Posterior vena cava (tissue), 2 donors: ENCODE results near the gene PCDHA10. TPM values are rescaled to one million over a fixed set of nuclear protein-coding genes. Genes with fewer than 3 reads are reported as not detected.
"Not testable (repeated sequence)": the region's sequence is repeated elsewhere in the genome, so short reads cannot be mapped to it uniquely, and the experiment has no call there.

Source experiments
- DNase-seq: peaks from one replicate; pipeline ENCODE4 v3.0.0-alpha.2; 2020; ENCODE audit warnings: low spot score
- intact Hi-C, 2 donors: fragments of 100-400 bp; cut with DNase I; formaldehyde crosslinking; loops; one replicate each; pipeline versions ENCODE4 v1.14.1 to v1.14.2; 2022 to 2023
- total RNA-seq, 2 donors: library from RNA; stranded (reverse); fragmentation: NEBNext Ultra II Directional; extraction: Animal tissue kit (Norgen Biotek cat#: 25700); gene quantifications; one replicate each; pipeline ENCODE4 v1.2.1, GENCODE V29; 2021
- donor health status: DM: yes; HTN: yes; CAD: no.
- donor health status: DM: yes; HTN: yes; CAD: no.

The PCDHA10 gene
- total RNA-seq, 2 donors from 2014 or later: 0.52 to 0.60 TPM

DNA sequence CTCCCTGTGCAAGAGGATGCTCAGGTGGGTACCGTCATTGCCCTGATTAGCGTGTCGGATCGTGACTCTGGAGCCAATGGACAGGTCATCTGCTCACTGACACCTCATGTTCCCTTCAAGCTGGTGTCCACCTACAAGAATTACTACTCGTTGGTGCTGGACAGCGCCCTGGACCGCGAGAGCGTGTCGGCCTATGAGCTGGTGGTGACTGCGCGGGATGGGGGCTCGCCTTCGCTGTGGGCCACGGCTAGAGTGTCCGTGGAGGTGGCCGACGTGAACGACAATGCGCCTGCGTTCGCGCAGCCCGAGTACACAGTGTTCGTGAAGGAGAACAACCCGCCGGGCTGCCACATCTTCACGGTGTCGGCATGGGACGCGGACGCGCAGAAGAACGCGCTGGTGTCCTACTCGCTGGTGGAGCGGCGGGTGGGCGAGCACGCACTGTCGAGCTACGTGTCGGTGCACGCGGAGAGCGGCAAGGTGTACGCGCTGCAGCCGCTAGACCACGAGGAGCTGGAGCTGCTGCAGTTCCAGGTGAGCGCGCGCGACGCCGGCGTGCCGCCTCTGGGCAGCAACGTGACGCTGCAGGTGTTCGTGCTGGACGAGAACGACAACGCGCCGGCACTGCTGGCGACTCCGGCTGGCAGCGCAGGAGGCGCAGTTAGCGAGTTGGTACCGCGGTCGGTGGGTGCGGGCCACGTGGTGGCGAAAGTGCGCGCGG lies 21.0 kb downstream of the PCDHA10 start:
- intact Hi-C loops, DNase-seq: not testable (repeated sequence)

DNA sequence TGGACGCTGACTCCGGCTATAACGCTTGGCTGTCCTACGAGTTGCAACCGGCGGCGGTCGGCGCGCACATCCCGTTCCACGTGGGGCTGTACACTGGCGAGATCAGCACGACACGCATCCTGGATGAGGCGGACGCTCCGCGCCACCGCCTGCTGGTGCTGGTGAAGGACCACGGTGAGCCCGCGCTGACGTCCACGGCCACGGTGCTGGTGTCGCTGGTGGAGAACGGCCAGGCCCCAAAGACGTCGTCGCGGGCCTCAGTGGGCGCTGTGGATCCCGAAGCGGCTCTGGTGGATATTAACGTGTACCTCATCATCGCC lies 21.5 kb downstream of the PCDHA10 start:
- intact Hi-C loops: no loop called here
- DNase-seq: no peak

- intact Hi-C loops: no loop called here
- DNase-seq: no peak
Measured at GRCh38 chr5:140881889-140882590, 26.3 kb downstream of the PCDHA10 start, which contains the start of gene PCDHA13. Gene PCDHA13 (plus strand): TSS chr5:140882124. CDS start chr5:140882269, 145 bp downstream.

DNA sequence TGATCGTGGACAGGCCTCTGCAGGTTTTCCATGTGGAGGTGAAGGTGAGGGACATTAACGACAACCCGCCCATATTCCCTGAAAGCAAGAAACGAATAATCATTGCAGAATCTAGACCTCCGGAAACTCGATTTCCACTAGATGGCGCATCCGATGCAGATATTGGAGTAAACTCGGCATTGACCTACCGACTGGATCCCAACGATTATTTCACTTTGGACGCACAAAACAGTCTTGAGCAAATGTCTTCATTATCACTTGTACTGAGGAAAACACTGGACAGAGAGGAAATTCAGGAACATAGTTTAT lies 26.8 kb downstream of the PCDHA10 start:
- DNase-seq: no peak
- intact Hi-C loops: no loop called here

DNA sequence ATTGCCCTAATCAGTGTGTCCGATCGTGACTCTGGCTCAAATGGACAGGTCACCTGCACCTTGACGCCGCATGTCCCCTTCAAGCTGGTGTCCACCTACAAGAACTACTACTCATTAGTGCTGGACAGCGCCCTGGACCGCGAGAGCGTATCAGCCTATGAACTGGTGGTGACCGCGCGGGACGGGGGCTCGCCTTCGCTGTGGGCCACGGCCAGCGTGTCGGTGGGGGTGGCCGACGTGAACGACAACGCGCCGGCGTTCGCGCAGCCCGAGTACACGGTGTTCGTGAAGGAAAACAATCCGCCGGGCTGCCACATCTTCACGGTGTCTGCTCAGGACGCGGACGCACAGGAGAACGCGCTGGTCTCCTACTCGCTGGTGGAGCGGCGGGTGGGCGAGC lies 27.7 kb downstream of the PCDHA10 start:
- DNase-seq: peak; percentile 80
- intact Hi-C loops: no loop called here

DNA sequence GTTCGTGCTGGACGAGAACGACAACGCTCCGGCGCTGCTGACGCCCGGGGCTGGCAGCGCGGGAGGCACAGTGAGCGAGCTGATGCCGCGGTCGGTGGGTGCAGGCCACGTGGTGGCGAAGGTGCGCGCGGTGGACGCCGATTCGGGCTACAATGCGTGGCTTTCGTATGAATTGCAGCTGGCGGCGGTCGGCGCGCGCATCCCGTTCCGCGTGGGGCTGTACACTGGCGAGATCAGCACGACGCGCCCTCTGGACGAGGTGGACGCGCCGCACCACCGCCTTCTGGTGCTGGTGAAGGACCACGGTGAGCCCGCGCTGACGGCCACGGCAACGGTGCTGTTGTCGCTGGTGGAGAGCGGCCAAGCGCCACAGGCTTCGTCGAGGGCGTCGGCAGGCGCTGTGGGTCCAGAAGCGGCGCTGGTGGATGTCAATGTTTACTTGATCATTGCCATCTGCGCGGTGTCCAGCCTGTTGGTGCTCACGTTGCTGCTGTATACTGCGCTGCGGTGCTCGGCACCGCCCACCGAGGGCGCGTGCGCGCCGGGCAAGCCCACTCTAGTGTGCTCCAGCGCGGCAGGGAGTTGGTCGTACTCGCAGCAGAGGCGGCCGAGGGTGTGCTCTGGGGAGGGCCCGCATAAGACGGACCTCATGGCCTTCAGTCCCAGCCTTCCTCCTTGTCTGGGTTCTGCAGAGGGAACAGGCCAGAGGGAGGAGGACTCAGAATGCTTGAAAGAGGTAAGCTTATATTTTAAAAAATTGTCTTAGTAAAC lies 28.4 kb downstream of the PCDHA10 start:
- DNase-seq: peak; percentile 78
- intact Hi-C loops: no loop called here

DNA sequence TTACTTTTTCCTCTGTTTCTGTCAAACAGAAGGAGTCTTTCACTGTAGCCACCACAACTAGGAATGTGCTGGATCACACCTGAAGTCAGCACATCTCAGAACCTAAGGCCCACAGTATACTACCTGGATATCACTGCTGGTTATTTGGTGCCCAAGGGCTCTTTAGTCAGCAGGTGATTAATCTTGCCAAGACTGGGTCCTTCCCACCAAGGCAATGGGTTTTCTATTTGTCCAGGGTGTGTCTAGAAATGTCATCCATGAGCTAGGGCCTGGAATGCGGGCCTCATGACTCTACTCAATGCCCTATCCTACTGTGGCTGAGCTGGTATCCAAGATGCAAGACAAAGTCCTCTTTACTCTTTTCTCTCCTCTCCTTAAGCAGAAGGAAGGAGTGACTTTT lies 60.6 kb downstream of the PCDHA10 start:
- intact Hi-C loops: no loop called here

More for the DNA sequence above, 60.6 kb downstream of the PCDHA10 start:
- DNase-seq: no peak

Other genes starting within 250 kb of the PCDHA10 start
- 10 to 100 TPM; 64.6 to 68.8 TPM for gene CD14, start 222.7 kb upstream of the PCDHA10 start, total RNA-seq
- gene TMCO6, start 216.4 kb upstream of the PCDHA10 start, total RNA-seq: 10 to 100 TPM in 1 of 2 donors, 1 to 10 TPM in 1; 6.6 to 11.2 TPM
- 10 to 100 TPM; 37.4 to 45.9 TPM for gene NDUFA2, start 208.3 kb upstream of the PCDHA10 start, total RNA-seq
- 10 to 100 TPM; 63.1 to 70.3 TPM for gene IK, start 208.1 kb upstream of the PCDHA10 start, total RNA-seq
- 10 to 100 TPM; 13.0 to 14.9 TPM for gene WDR55, start 191.0 kb upstream of the PCDHA10 start, total RNA-seq
- under 1 TPM; 0.52 to 0.56 TPM for gene DND1, start 182.3 kb upstream of the PCDHA10 start, total RNA-seq
- 10 to 100 TPM; 38.0 to 48.2 TPM for gene HARS1, start 164.5 kb upstream of the PCDHA10 start, total RNA-seq
- gene HARS2, start 164.4 kb upstream of the PCDHA10 start, total RNA-seq: 10 to 100 TPM; 16.8 to 19.2 TPM
- 10 to 100 TPM; 31.8 to 34.9 TPM for gene ZMAT2, start 155.4 kb upstream of the PCDHA10 start, total RNA-seq
- gene PCDHA1, start 69.8 kb upstream of the PCDHA10 start, total RNA-seq: not detected
- gene PCDHA2, start 61.0 kb upstream of the PCDHA10 start, total RNA-seq: under 1 TPM in 1 of 2 donors, not detected in 1; 0.14 TPM
- under 1 TPM; 0.19 to 0.23 TPM for gene PCDHA3, start 54.8 kb upstream of the PCDHA10 start, total RNA-seq
- gene PCDHA4, start 48.8 kb upstream of the PCDHA10 start, total RNA-seq: under 1 TPM; 0.32 to 0.48 TPM
- under 1 TPM; 0.14 TPM for gene PCDHA5, start 34.3 kb upstream of the PCDHA10 start, total RNA-seq
- under 1 TPM; 0.14 to 0.23 TPM for gene PCDHA6, start 27.9 kb upstream of the PCDHA10 start, total RNA-seq
- under 1 TPM in 1 of 2 donors, not detected in 1; 0.19 TPM for gene PCDHA7, start 21.6 kb upstream of the PCDHA10 start, total RNA-seq
- not detected for gene PCDHA8, start 14.7 kb upstream of the PCDHA10 start, total RNA-seq
- gene PCDHA9, start 7.5 kb upstream of the PCDHA10 start, total RNA-seq: under 1 TPM; 0.14 TPM
- under 1 TPM; 0.14 TPM for gene PCDHA11, start 13.1 kb downstream of the PCDHA10 start, total RNA-seq
- gene PCDHA12, start 19.4 kb downstream of the PCDHA10 start, total RNA-seq: under 1 TPM in 1 of 2 donors, not detected in 1; 0.24 TPM
- under 1 TPM in 1 of 2 donors, not detected in 1; 0.05 TPM for gene PCDHA13, start 26.2 kb downstream of the PCDHA10 start, total RNA-seq
- gene PCDHAC1, start 70.4 kb downstream of the PCDHA10 start, total RNA-seq: under 1 TPM; 0.14 to 0.24 TPM
- under 1 TPM; 0.32 to 0.33 TPM for gene PCDHAC2, start 110.6 kb downstream of the PCDHA10 start, total RNA-seq
- gene PCDHB1, start 195.5 kb downstream of the PCDHA10 start, total RNA-seq: not detected
- gene PCDHB2, start 238.7 kb downstream of the PCDHA10 start, total RNA-seq: 1 to 10 TPM; 2.3 to 3.2 TPM
- gene PCDHB3, start 244.6 kb downstream of the PCDHA10 start, total RNA-seq: 1 to 10 TPM; 1.2 to 1.3 TPM